ENCODE measurements around the gene MCOLN1. TPM values are rescaled to one million over a fixed set of nuclear protein-coding genes. Genes with fewer than 3 reads are reported as not detected.

Gene MCOLN1
- total and polyA plus RNA-seq, 2 of the 4 experiments (the other 2 are of a cell fraction): 3.4 to 19.6 TPM

GRCh38 chr19:7505682-7506384 is 16.6 kb upstream of the MCOLN1 start:
- Histone ChIP-seq H2AK5ac (ENCODE audit: low read depth, low read length) (no peak overlapping the region), H3K56ac (ENCODE audit: extremely low read depth, insufficient read depth, low read length) (no peak overlapping the region), H2BK20ac (ENCODE audit: low read depth, low read length) (no peak overlapping the region), H4K8ac (ENCODE audit: low read depth in 2 of 2, low read length in 2 of 2) (no peak overlapping the region), H3K79me1 (ENCODE audit: low read depth in 1 of 2, low read length in 2 of 2) (no peaks in the 10 kb centered on the region), H3K27ac (ENCODE audit: insufficient read depth, low read length) (no peak overlapping the region), H3K9ac (ENCODE audit: low read depth, low read length) (no peak overlapping the region), H3K9me3 (ENCODE audit: control insufficient read depth, insufficient read depth, low read length) (no peaks in the 10 kb centered on the region), H2BK5ac (ENCODE audit: low read depth, low read length, poor library complexity, severe bottlenecking) (no peak overlapping the region), H3K4me3 (ENCODE audit: insufficient read depth, low read depth, low read length) (no peak overlapping the region), H3K23ac (ENCODE audit: low read depth, low read length) (no peak overlapping the region), H2BK120ac (ENCODE audit: low read depth, low read length) (no peak overlapping the region), H2AFZ (replicated peaks; ENCODE audit: low read length, poor library complexity) (peak overlapping the region; percentile 78), H4K5ac (ENCODE audit: low read depth, low read length) (no peak overlapping the region), H3K9me1 (ENCODE audit: insufficient read depth, low read length) (no peaks in the 10 kb centered on the region), H3K18ac (ENCODE audit: low read depth, low read length) (no peak overlapping the region), H3K36me3 (ENCODE audit: control insufficient read depth, insufficient read depth, low read length) (no peaks in the 10 kb centered on the region), H3K14ac (replicated peaks; ENCODE audit: low read depth, low read length) (no peak overlapping the region), H3K27me3 (ENCODE audit: control insufficient read depth, insufficient read depth, low read length) (peaks cover 18% of the 10 kb centered on the region), H3K4me1 (ENCODE audit: control insufficient read depth, insufficient read depth, low read length) (peaks cover 3% of the 10 kb centered on the region; the same call in 1 of the 2 replicates), H4K91ac (ENCODE audit: insufficient read depth, low read depth, low read length) (no peak overlapping the region), H4K20me1 (ENCODE audit: insufficient read depth, low read length) (no peaks in the 10 kb centered on the region), H3K4ac (ENCODE audit: low read depth, low read length) (no peak overlapping the region), H2BK15ac (ENCODE audit: low read depth, low read length) (no peak overlapping the region), H3K4me2 (ENCODE audit: low read depth, low read length) (no peak overlapping the region), H2AK9ac (replicated peaks; ENCODE audit: low read depth, low read length, poor library complexity) (no peak overlapping the region)
- ATAC-seq (ENCODE audit: low read depth) (peak; percentile 21), DNase-seq (no peak)
- BruUV-seq (replicated peaks): no TSS peak
- TF ChIP-seq CTCF (conservative IDR thresholded peaks at IDR 0.05; ENCODE audit: low read depth, low read length): no peak
- TF ChIP-seq POLR2A (IDR thresholded peaks at IDR 0.05; ENCODE audit: low read depth, low read length): no peak
- TF ChIP-seq NFE2L2 (IDR thresholded peaks at IDR 0.05; ENCODE audit: low read depth, low read length): no peak
- peak; percentile 59 for TF ChIP-seq USF2 (IDR thresholded peaks at IDR 0.05; ENCODE audit: low read depth, low read length)
- 0% methylated on average over 7 of the region's 33 CpGs; no CpG with 5 or more reads in 1 of the 2 experiments for WGBS, 2 experiments (ENCODE audit: extremely low coverage in 2 of 2, insufficient read length in 1 of 2)
- intact Hi-C loops (cut with micrococcal nuclease) (no loop called here), dilution Hi-C loops (cut with HindIII; ENCODE audit: low sequenced_read_pairs, unreplicated experiment) (no loop called here), in situ Hi-C loops (cut with MboI; ENCODE audit: low sequenced_read_pairs) (no loop called here)
- ChIA-PET CTCF (interaction anchor here (1.0 kb wide), 1 partner anchor 9 kb away, joined by 6 read pairs; a partner anchor contains a TSS), POLR2A (ENCODE audit: unreplicated experiment) (interaction anchor here (0.6 kb wide), 1 partner anchor 415 kb away, joined by 3 read pairs; no protein-coding TSS in a partner anchor)

All from IMR-90 (cell line).